Ascending aorta (tissue), 2 donors: Measurements from ENCODE around the gene CENPQ. TPM values are rescaled to one million over a fixed set of nuclear protein-coding genes. Genes with fewer than 3 reads are reported as not detected.

Experiments
- DNase-seq, 2 donors: peaks; one replicate each; pipeline ENCODE4 v3.0.0-alpha.2; 2019; ENCODE audit warnings: low spot score in 2 of 2
- H3K27ac ChIP-seq, 2 donors: fragments of 200-600 bp; sonication (generic); one replicate each; pipeline ENCODE4 v1.5.1; 2016 to 2017; ENCODE audit warnings: mild to moderate bottlenecking in 1 of 2
- H3K27me3 ChIP-seq: fragments of 200-600 bp; sonication (generic); one replicate; pipeline ENCODE4 v1.5.1; 2017
- H3K36me3 ChIP-seq, 2 donors: fragments of 200-600 bp; sonication (generic); one replicate each; pipeline ENCODE4 v1.5.1; 2016
- H3K4me1 ChIP-seq, 2 donors: fragments of 200-600 bp; sonication (generic); one replicate each; pipeline ENCODE4 v1.5.1; 2016 to 2017; ENCODE audit warnings: mild to moderate bottlenecking in 1 of 2
- H3K4me3 ChIP-seq, 2 donors: fragments of 200-600 bp; sonication (generic); one replicate each; pipeline ENCODE4 v1.5.1; 2016 to 2017; ENCODE audit warnings: mild to moderate bottlenecking in 1 of 2
- H3K9me3 ChIP-seq, 2 donors: fragments of 200-600 bp; sonication (generic); one replicate each; pipeline ENCODE4 v1.5.1; 2016
- intact Hi-C: fragments of 100-400 bp; cut with DNase I; formaldehyde crosslinking; loops from one replicate; pipeline ENCODE4 v1.15.1; 2023
- total RNA-seq: library from RNA; depleted of rRNA; stranded (reverse); fragments of >200 nt; gene quantifications from one replicate; pipeline ENCODE4 v1.1.0, GENCODE V29; 2016
- TF ChIP-seq, protein P1 (sequence below), 3 experiments: fragments of 200-600 bp in 2 of 3; fragments of 450-650 bp in 1 of 3; sonication (generic) in 2 of 3; IDR thresholded peaks; one replicate each; pipeline ENCODE4 v1.5.1; 2016 to 2019; ENCODE audit warnings: antibody characterized with exemption in 3 of 3, mild to moderate bottlenecking in 1 of 3, moderate library complexity in 1 of 3

Gene CENPQ
- total RNA-seq, 1 donor from 2014 or later = not detected

DNA sequence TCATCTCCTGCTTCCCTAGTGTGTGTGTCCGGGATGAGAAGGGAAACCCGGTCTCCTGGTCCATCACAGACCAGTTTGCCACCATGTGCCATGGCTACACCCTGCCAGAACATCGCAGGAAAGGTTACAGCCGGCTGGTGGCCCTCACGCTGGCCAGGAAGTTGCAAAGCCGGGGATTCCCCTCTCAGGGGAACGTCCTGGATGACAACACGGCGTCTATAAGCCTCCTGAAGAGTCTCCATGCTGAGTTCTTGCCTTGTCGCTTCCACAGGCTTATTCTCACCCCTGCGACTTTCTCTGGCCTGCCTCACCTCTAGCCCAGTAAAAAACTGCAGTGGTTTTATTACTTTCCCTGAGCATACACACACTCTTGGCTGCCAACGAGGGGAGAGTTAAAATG, 63.4 kb downstream of the CENPQ start:
- Histone ChIP-seq H3K27ac (no peak overlapping the region), H3K4me1 (no peaks in the 10 kb centered on the region), H3K9me3 (no peaks in the 10 kb centered on the region), H3K4me3 (no peak overlapping the region), H3K27me3 (no peaks in the 10 kb centered on the region), H3K36me3 (no peaks in the 10 kb centered on the region)
- intact Hi-C loops = no loop called here
- TF ChIP-seq, protein P1, sequence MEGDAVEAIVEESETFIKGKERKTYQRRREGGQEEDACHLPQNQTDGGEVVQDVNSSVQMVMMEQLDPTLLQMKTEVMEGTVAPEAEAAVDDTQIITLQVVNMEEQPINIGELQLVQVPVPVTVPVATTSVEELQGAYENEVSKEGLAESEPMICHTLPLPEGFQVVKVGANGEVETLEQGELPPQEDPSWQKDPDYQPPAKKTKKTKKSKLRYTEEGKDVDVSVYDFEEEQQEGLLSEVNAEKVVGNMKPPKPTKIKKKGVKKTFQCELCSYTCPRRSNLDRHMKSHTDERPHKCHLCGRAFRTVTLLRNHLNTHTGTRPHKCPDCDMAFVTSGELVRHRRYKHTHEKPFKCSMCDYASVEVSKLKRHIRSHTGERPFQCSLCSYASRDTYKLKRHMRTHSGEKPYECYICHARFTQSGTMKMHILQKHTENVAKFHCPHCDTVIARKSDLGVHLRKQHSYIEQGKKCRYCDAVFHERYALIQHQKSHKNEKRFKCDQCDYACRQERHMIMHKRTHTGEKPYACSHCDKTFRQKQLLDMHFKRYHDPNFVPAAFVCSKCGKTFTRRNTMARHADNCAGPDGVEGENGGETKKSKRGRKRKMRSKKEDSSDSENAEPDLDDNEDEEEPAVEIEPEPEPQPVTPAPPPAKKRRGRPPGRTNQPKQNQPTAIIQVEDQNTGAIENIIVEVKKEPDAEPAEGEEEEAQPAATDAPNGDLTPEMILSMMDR (IDR thresholded peaks at IDR 0.05) = no peak
- DNase-seq = no peak

DNA sequence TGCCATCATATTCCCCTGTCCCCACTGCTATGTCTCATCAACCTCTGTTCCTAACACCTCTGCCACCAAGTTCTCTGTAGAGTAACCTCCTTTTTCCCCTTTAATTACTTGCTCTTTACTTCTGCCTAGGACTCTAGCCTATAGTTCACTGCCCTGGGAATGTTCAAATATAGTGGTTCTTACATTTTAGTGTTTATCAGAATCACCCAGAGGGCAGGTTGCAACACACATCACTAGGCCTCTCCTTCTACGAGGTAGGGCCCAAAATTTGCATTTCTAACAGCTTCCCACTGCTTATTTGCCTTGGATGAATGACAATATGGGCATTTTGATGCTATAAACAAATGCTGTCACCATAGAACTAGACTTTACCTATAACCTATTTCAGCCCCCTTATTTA, 64.2 kb downstream of the CENPQ start:
- no peak for DNase-seq
- no peaks in the 10 kb centered on the region for H3K4me1 ChIP-seq

DNA sequence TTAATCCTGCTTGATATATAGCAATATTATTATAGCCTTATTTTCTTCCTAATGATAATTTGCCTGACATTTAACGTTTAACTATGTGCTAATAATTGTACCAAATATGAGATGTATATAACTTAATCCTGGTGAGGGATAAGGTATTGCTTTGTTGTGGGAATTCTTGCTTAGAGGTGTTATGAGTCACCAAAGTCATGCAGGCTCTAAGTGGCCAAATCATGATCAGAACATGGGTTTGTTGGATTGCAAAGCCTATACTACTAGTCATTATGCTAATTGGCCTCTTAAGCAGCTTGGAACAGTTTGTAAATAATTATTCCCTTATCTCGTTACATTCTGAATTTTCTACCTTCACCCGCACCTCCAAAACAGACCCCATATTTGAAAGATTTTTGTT, 65.4 kb downstream of the CENPQ start:
- TF ChIP-seq, protein P1 (IDR thresholded peaks at IDR 0.05) = no peak
- DNase-seq = no peak
- H3K9me3 ChIP-seq = no peaks in the 10 kb centered on the region
- H3K27ac ChIP-seq = no peak overlapping the region
- no peaks in the 10 kb centered on the region for H3K27me3 ChIP-seq
- H3K4me3 ChIP-seq = no peak overlapping the region
- intact Hi-C loops = no loop called here
- H3K36me3 ChIP-seq = no peaks in the 10 kb centered on the region
- no peaks in the 10 kb centered on the region for H3K4me1 ChIP-seq

More for the DNA sequence above, 64.2 kb downstream of the CENPQ start:
- Histone ChIP-seq H3K27ac (no peak overlapping the region), H3K4me3 (no peak overlapping the region), H3K9me3 (no peaks in the 10 kb centered on the region), H3K27me3 (no peaks in the 10 kb centered on the region), H3K36me3 (no peaks in the 10 kb centered on the region)
- intact Hi-C loops = no loop called here
- TF ChIP-seq, protein P1 (IDR thresholded peaks at IDR 0.05) = no peak

DNA sequence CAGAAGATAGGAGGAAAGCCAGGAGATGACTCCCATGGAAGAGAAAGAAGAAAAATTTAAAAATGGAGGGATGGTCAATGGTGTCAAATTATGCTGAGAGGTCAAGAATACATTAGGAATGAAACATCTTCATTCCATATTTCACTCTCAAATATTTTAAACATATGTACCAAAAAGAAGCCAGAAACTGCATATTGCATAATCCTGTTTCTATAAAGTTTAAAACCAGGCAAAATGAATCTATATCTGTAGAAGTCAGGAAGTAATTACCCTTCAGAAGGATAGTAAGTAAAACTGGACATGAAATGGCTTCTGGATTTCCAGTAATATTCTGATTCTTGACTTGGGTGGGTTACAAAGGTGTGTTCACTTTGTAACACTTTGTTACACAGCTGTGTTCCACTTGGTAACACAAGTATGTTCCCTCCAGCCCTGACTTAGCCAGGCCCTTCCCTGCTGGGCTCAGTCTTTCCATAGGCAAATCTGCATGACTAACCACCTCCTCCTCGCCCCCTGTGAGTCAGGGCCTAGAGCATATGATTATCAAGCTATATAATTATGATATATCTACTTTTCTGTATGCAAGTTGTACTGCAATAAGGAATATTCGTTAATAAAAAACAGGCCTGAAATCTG, 67.1 kb downstream of the CENPQ start:
- TF ChIP-seq, protein P1 (IDR thresholded peaks at IDR 0.05) = no peak
- Histone ChIP-seq H3K4me3 (no peak overlapping the region), H3K36me3 (no peaks in the 10 kb centered on the region), H3K27ac (no peak overlapping the region), H3K27me3 (no peaks in the 10 kb centered on the region), H3K4me1 (no peaks in the 10 kb centered on the region), H3K9me3 (no peaks in the 10 kb centered on the region)
- intact Hi-C loops = loop anchor here (5.0 kb wide), 2 partner anchors 77 to 317 kb away; no protein-coding TSS in a partner anchor
- no peak for DNase-seq

DNA sequence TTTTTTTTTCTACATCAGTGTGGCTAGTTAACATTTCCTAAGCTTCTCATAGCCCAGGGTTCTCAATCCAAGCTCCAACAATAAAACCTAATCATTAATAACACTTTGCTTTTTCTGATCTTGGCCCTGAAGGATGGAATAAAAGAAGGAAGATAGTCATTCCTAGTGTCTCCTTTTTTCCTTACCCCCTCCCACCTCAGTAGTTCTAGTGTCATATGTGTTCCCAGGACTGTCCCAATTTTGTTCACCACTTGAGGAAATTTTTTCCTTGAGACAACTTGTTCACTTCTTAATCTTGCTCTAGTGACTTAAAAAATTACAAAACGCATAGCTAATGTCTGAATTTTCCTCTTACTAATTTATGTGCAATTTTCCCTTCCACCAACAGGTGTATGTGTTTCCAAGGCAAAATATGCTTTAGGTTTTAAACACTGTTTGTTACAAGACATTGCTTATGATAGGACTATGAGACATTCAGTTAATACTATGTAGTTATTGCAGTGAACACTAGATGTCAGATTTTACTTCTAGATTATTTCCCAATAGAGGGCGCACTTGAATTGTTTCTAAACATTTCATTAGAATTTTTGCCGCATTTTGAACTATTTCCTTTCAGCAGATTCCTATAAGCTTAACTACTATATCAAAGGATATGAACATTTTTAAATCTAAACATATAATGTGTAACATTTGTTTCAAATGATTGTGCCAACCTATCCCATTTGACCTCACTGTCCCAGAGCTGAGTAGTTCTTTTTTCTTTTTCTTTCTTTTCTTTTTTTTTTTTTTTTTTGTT, 68.8 kb downstream of the CENPQ start:
- H3K4me1 ChIP-seq = no peaks in the 10 kb centered on the region
- intact Hi-C loops = loop anchor here (5.0 kb wide), 2 partner anchors 75 to 315 kb away; no protein-coding TSS in a partner anchor
- H3K27me3 ChIP-seq = no peaks in the 10 kb centered on the region
- H3K36me3 ChIP-seq = no peaks in the 10 kb centered on the region
- no peak for DNase-seq
- no peaks in the 10 kb centered on the region for H3K9me3 ChIP-seq
- TF ChIP-seq, protein P1 (IDR thresholded peaks at IDR 0.05) = peak; percentile 19 to 63 (median 61)
- H3K4me3 ChIP-seq = no peak overlapping the region
- H3K27ac ChIP-seq = no peak overlapping the region
